Peyer's patch (tissue), 4 donors: Measurements from ENCODE around the gene STK39.

Experiments used
- CTCF ChIP-seq, 6 experiments: fragments of 450-650 bp in 4 of 6; fragments of 200-600 bp in 2 of 6; sonication (generic) in 1 of 6; IDR thresholded peaks; one replicate each; pipeline ENCODE4 v1.5.1; 2017 to 2019; ENCODE audit warnings: antibody characterized with exemption in 6 of 6, mild to moderate bottlenecking in 3 of 6, moderate library complexity in 1 of 6
- POLR2A ChIP-seq, 2 donors: fragments of 450-650 bp; IDR thresholded peaks; one replicate each; pipeline ENCODE4 v1.5.1; 2017; ENCODE audit warnings: antibody characterized with exemption in 2 of 2, mild to moderate bottlenecking in 2 of 2, moderate library complexity in 2 of 2

GRCh38 chr2:168172071-168172470 lies 75.3 kb downstream of the STK39 start:
- TF ChIP-seq CTCF (IDR thresholded peaks at IDR 0.05) (no peak), POLR2A (IDR thresholded peaks at IDR 0.05) (no peak)
